T-helper 22 cell (primary cell): ENCODE measurements around the gene NFKBIE.

Experiments
- DNase-seq: peaks from one replicate; pipeline ENCODE4 v3.0.0-alpha.2; 2020; ENCODE audit warnings: low read depth

Gene NFKBIE

DNA sequence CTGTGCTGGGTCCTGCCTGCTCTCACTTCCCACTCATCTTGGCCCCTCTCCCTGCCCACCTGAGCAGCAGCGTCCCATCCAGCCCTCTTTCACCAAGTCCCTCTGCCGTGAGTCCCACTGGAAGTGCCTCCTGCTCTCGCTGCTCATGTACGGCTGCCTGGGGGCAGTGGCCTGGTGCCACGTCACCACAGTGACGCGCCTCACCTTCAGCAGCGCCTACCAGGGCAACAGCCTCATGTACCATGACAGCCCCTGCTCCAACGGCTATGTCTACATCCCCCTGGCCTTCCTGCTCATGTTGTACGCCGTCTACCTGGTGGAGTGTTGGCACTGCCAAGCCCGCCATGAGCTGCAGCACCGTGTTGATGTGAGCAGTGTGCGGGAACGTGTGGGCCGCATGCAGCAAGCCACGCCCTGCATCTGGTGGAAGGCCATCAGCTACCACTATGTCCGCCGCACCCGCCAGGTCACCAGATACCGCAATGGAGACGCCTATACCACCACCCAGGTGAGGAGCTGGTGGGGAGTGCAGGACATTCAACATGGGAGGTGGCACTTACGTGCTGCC lies 7.7 kb upstream of the NFKBIE start:
- DNase-seq = no peak

DNA sequence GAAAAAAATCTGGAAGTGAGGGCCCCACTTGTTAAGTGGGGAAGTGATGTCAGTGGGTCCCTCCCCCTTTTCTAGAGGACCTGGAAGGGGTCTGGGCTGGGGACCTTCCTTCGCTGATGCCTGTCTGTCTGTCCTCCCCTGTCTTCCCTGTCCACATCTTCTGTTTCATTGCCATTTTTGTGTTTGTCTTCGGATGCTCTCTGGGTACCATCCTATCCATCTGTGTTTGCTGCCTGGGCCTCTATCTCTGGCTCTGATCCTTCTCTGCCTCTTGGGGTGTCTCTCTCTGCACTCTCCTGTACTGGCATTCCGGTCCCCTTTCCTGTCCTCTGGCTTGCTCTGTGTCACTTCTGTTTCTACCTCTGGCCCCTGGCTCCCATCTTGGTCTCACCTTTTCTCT lies 7.2 kb upstream of the NFKBIE start:
- DNase-seq = no peak

DNA sequence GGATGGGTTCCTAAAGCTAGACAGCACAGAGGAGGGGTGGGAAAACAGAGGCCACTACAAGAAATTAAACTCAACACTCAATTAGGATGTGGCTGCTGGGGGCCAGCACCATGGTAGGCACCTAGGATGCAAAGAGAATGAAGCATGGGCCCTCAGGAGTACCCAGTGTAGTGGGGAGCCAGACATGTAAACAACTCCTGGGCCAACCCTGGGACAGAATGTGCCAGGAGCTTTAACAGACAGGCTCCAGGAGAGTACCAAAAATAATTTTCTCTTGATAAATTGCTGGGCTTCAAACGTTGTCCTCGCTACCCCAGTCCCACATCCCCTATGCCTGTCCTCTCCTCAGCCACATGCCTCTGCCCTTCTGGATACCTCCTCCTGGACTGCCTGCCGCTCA lies 6.6 kb upstream of the NFKBIE start:
- no peak for DNase-seq

DNA sequence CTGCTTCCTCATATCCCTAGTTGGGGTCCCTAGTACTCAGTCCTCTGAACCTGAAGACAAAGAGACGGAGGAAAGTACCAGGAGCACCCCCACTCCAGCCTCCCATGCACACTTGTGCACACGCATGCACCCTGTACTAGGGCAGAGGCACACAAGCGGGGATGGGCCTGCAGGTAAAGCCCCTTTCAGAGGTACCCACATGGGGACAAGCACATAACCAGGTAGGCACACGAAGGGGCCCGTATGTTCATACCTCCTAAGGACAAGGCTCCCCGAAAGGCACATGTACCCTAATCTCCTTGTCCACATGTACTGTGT lies 6.0 kb upstream of the NFKBIE start:
- no peak for DNase-seq

DNA sequence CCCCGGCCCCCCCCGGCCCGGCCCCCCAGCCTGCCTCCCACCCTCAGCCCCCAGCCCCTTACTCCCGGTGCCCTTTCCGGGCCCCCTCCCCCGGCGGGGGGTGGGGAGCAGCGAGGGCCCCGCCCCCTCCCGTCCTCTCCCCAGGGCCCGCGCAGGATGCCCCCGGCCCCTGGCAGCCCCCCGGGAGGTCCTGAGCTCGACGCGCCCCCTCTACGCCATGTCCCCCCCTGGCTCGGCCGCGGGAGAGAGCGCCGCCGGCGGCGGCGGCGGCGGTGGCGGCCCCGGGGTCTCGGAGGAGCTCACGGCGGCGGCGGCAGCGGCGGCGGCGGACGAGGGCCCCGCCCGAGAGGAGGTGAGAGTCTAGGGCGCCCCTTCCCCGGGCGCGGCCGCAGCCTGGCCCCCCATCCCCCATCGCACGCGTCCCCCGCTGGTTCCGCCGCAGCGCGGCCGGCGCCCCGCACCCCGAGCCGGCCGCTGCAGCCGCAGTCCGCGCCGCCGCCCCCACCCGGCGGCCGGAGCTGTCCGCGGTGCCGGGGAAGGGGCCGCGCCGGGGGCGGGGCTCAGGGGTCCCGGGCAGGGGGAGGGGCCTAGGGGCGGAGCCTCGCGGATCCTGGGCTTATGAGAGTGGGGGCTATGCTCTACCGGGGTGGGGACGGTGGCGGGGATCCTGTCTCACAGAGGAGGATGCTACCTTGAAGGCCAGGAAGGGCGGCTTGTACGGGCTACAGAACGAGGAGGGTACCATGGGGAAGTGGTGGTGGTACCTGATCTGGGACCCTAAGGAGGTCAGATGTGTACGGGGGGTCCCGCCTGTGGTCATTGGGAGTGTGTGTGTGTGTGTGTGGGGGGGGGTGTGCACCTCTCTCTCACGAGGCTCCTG lies 5.4 kb upstream of the NFKBIE start:
- no peak for DNase-seq

DNA sequence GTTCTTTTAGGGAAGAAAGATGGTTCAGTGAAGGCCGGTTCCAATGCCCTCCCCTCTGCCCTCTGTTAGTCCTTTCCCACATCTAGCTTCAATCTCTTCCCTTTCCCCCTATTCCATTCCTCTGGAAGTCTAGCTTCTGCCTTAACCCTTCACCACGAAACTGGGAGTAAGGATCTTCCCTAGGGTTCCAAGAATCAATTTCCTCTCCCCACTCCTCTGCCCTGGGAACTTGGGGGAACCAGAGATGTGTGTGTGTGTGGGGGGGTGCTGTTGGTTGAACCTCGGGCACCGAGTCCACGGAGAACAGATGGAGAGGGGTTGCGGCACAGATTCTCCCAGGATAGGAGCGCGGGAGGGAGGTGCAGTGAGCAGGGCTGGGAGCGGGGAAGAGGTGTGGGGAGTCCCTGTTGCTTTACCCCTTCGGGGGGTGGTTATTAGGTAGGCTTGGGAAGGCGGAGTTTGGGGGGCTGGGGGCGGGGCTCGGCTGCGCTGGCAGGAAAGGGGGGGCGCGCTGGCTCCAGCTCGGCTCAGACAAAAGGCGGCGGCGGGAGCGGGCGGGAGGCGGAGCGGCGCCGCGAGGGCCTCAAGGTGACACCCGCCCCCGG lies 4.7 kb upstream of the NFKBIE start, which contains the start of gene TMEM151B:
Gene TMEM151B, plus strand, starts transcription at position 530 of the 605 bp plus-strand sequence. CDS start 293 bp downstream, outside the sequence.
- no peak for DNase-seq

DNA sequence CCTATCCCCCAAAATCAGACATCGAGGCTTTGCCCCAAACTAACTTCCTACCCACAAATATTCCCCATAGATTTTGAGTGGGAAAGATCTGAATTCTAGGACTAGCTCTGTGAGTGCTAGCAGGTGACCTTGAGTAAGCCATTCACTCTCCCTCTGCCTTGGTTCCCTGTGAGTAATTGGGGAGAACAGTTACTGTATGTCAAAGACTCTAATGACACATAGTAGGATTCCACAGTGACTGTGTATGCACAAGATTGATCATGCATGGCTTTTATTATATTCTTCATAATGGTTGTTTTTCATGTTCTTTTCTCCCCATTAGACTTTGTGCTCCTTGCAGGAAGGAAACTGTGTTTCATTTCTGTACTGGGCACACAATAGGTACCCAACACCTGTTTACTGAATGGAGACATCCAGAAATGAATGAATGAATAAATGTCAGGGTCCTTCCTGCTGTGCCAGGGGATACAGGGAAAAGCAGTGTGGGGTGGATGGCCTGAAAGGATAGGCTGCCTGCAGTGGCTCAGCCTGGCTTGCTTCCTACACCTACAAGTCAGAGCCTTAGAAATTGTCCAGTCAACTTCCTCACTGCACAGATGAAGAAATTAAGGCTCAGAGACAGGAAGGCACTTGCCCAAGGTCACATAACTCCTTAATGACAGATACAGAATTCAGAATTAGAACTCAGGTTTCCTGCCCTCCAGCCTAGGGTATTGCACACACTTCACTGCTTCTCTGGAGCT lies 4.0 kb upstream of the NFKBIE start:
- DNase-seq = no peak

DNA sequence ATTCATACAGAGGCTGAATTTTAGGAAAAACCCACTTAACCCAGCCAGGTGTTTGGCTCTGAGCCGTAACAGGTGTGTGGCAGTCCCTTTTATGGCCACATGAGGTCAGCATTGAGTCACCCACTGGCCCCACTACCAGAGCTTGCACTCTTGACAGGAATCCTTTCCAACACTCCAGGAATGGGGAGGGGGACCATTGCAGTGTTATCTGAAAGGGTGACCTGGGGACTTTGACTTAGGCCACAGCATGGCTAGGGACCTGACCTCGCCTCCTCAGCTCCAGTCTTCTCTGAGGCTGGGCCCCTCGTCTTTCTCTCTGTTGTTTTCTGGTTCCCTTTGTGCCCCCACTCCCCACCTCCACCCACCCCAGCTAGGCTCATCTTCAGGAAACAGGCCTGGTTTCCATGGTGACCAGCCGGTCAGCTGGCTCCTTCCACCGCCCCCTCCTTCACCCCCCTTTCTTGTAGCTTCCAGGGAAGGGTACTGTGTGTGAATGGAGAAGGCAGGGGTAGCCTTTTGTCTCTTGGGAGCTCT lies 2.8 kb upstream of the NFKBIE start:
- no peak for DNase-seq

DNA sequence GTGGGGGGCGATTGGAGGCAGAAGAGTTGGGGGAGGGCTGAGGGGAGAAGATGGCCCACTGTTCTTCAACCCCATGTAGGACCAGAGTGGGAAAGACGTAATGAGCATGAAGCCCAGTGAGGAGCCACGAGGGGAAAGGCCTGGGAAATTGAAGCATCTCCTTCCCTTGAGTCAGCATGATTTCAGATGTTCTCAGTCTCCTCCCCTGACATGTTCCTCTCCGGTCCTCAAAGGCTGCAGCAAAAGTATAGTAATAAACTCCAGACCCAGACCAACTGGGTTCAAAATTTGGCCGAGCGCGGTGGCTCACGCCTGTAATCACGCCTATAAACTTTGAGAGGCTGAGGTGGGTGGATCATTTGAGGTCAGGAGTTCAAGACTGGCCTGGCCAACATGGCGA lies 1.9 kb upstream of the NFKBIE start:
- DNase-seq = no peak

DNA sequence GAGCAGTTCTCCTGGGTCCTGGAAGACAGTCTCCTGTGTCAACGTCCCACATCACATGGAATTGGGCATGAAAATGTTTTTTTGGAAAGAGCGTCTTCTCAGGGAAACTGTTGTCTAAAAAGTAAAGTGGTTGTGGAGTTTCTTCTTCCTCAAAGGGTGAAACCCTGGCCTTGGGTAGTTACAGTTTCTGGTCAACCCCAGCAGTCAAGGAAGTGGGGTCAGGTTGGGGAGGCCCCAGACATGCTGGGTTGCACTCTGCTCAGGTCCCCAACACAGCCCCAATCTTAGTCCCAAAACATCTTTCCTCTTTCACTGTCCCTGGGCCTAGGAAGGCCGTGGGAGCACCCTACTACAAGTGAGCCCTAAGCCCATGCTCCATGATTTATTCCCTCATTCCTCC lies 996 bp upstream of the NFKBIE start:
- no peak for DNase-seq

DNA sequence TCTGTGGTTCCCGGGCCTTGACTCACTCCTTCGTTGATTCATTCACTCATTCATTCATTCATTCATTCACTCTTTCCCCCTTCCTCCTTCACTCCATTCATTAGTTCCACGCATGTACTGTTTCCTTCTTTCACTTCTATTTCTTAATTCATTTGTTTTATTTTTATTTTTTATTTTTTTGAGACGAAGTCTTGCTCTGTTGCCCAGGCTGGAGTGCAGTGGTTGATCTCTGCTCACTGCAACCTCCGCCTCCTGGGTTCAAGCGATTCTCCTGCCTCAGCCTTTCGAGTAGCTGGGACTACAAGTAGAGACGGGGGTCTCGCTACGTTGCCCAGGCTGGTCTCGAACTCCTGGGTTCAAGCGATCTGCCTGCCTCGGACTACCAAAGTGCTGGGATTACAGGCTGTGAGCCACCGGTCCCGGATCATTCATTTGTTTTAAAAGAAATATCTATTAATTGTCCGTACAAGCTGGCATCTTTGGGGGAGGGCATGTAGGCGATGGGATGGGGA lies 427 bp upstream of the NFKBIE start:
- DNase-seq = no peak

DNA sequence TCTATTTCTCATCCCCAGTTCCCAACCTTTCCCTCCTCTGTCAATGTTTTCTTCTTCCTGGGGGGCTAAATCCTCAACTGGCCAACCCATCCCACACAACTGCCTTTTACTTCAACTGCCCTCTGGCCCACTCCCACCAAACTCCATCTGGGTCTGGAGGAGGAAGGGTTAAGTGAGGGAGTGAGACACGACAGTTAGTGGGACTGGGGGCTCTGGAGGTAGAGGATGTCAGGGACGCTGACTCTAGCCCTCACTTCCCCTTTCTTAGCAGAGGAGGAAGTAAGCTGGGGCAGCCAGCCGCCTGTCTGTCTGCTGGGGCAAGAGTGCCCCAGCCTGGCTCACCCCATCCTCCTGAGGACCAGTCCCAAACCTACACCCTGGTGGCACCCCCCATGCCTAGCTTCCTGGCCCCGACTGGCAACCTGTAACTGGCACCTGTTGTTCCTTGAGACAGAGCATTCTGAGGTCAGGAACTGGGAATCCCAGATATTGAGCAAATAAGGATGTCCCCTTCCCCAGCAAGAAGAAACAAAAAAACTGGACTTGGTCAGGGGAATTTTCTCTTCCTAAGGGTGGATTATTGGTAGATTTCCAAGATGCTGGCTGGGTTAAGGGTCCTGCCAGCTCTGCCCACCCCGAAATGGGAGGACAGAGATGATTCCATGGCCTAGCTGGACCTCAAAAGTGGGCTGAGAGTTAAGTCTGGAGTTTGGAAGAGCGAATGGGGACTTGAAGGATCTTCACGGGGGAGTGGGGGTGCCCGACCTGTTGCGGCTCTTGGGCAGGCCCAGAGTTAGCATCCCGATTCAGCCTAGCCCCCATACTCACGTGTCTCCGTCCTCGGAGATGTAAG lies 971 bp downstream of the NFKBIE start:
- DNase-seq = no peak

DNA sequence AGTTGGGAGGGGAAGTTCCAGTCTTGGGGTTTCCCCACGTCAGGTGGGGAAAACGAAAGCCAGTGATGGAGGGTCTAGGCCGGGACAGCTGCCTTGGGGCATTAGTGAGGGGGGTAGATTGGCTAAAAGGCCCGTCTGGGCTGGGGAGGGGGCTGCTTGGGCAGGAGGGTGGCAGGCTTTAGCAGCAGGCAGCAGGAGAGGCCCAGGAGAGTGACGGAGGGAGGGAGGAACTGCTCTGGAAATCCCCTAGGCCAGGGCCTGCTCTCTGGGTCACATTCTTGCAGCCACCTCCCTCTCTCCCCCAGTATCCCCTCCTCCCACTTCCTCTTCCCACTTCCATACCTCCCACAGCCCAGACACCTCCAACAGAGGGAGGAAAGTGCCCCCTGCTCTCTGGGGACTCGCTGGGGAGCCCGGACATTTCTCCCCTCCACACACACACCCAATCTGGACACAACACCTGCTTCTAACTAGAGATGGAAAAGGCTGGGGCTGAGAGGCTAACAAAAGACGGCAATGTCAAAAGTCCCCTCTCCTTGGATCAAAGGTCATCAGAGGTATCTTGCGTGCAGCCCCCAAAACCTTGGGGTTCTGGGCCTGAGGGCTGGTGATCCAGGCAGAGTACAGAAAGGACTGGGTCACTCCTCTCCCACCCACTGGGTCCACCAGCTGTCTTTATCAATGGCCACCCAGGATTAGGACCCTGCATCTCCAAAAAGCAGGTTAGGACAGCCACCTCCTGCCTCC lies 1.8 kb downstream of the NFKBIE start:
- peak; percentile 51 for DNase-seq

DNA sequence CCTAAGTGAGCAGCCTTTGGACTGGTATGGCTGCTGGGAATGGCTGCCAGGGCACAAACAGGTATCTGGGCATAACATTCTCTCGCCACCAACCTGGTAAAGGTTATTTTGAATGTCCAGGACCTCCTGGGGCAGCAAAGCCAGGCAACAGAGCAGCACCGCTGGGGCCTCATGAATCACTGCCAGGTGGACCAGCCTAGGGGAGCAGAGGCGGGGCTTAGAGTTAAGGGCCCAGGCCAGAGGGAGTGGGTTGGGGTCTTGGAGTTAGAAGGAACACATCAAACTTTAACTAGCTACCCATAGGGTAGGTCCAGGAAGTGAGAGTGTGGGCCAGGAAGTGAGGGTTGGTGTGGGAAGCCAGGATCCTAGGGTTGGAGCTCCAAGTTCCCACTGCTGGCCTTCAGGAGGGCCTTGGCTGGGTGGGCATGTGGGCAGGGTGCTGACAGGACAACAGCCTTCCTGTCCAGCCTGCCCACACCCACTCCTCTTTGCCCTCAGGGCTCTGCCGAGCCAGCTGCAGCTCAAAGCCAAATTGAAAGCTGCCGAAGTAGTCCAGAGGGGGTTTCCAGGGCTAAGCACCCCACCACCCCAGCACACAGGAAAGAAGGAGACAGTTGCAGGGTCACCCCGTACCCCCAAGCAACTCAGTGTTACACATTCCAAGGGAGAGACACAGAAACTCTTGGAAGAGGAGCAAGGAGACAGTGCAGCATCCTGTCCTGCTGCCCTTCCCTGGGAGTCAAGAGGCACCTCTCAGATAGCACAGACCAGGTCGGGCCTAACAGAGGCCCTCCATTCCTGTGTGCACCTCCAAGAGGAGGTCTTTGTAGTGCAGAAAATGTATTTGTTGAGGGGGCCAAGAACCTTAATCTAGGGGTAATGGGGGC lies 2.6 kb downstream of the NFKBIE start:
- no peak for DNase-seq

DNA sequence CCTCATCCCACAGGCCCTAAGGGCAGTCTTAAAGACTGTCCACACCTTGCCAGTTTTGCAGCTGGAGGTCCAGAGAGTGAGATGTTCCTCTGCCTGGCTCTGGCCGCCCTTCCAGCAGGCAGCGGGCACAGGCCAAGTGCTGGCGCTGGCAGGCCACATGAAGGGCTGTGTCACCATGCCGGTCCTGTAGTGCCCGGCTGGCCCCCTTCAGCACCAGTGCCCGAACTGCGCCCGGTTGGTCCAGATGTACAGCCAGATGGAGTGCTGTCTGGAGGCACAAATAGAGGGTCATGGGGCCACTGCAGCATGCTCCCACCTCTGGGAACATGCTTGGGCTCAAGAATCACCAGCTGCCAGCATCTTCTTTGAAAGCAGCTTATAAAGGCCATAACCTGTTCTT lies 3.8 kb downstream of the NFKBIE start:
- DNase-seq = no peak

DNA sequence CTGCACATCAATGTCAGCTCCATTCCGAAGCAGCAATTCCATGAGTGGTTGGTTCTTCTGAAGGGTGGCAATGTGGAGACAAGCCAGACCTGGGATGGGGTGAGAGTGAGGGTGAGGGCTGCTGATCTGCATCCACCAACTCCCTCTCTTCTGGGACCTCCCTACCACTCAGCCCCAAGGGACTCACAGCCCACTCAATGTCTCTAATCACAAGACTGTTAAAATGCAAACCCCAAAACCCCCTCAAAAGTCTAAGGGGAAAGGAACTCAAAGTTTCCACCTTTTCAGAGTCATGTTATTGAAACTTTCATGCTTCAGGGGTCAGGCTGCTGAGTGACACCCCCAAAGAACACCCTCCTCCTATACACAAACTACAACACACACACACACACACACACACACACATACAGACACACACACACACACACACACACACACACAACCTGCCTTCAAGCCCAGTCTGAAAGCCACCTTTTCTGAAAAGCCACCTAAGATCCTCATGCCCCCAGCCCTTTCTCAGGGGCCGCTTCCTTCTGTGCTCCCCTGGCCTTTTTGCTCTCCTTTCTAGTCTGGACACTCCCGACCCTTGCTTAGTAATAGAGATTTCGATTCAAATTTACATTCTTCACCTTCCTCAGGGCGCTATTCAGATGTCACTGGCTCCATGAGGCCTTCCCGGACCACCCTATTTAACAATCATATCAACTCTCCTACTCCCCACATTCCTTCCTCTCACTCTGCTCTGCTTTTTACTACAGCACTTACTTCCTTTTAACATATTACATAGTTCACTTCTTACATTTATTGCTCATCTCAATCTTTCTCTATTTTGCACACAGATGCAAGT lies 4.7 kb downstream of the NFKBIE start:
- DNase-seq = no peak

DNA sequence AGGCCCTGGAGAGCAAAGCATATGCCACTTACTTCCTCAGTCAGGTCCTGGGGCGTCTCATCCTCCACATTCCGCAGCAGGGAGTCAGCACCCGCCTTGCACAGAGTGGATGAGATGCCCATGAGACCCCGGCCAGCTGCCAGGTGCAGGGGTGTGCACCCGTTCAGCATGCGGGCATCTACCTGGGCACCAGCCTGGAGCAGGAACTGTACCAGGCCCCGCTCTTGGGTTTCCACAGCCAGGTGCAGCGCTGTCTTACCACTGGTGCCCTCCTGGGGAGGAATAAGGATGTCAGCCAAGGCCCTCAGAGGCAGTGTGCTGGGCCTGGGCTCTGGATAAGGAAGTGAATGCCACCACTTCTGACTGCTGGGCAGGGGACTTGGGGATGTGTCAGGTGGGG lies 5.3 kb downstream of the NFKBIE start:
- DNase-seq = no peak

DNA sequence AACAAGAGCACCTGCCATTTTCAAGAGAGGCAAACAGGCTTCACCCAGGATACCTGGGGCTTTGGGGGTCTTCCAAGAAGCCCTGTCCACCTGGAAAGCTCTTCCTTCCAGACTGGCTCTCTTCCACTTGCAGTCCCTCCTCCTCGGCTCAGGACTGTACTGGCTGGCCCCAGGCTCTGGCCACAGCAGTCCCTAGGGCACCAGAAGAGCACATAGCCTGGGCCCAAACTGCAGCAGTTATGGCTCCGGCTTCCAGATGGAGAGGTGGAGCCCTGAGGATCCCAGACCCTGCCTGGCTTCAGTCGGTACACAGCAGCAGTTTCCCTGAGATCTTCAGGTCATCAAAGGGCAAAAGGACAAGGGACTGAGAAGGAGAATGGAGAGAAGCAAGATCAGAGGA lies 6.4 kb downstream of the NFKBIE start:
- DNase-seq = no peak
